Nephron progenitor cell (in vitro differentiated cells): ENCODE data around the gene TP63.
A peak's percentile ranks its signal among the peaks of the same experiment; 100 is the strongest.

Source experiments
- DNase-seq: peaks from one replicate; pipeline ENCODE4 v3.0.0; 2021
- H3K27ac Mint-ChIP-seq: 2 replicates; pipeline ENCODE4 v1.8.0; 2021; ENCODE audit warnings: mild to moderate bottlenecking, moderate library complexity, mixed read lengths
- H3K27me3 Mint-ChIP-seq: 2 replicates; pipeline ENCODE4 v1.8.0; 2021; ENCODE audit warnings: mild to moderate bottlenecking, low read depth, mixed read lengths; ENCODE audit not compliant: poor library complexity
- H3K36me3 Mint-ChIP-seq: 2 replicates; pipeline ENCODE4 v1.8.0; 2021; ENCODE audit warnings: low read depth, mixed read lengths
- H3K4me1 Mint-ChIP-seq: 2 replicates; pipeline ENCODE4 v1.8.0; 2021; ENCODE audit warnings: mixed read lengths
- H3K4me3 Mint-ChIP-seq: 2 replicates; pipeline ENCODE4 v1.8.0; 2021; ENCODE audit warnings: mild to moderate bottlenecking, moderate library complexity, mixed read lengths
- H3K9me3 Mint-ChIP-seq: 2 replicates; pipeline ENCODE4 v1.8.0; 2021; ENCODE audit warnings: mild to moderate bottlenecking, moderate library complexity, mixed read lengths
- CTCF ChIP-seq: fragments of 200-600 bp; sonication (generic); IDR thresholded peaks from 2 replicates; pipeline ENCODE4 v1.5.0; 2021; ENCODE audit warnings: antibody characterized with exemption

TP63 gene

GRCh38 chr3:189637750-189638149, 6.6 kb downstream of the TP63 start:
- no peaks in the 10 kb centered on the region for H3K9me3 Mint-ChIP-seq
- H3K4me3 Mint-ChIP-seq: no peak overlapping the region
- DNase-seq: no peak
- peaks cover 8% of the 10 kb centered on the region for H3K27me3 Mint-ChIP-seq
- H3K27ac Mint-ChIP-seq: no peak overlapping the region
- no peak for TF ChIP-seq CTCF
- H3K36me3 Mint-ChIP-seq: no peaks in the 10 kb centered on the region
- H3K4me1 Mint-ChIP-seq: peaks cover 9% of the 10 kb centered on the region

GRCh38 chr3:189638276-189639031, 7.3 kb downstream of the TP63 start:
- no peak overlapping the region for H3K27ac Mint-ChIP-seq
- H3K4me3 Mint-ChIP-seq: no peak overlapping the region
- H3K9me3 Mint-ChIP-seq: no peaks in the 10 kb centered on the region
- peaks cover 8% of the 10 kb centered on the region for H3K27me3 Mint-ChIP-seq
- H3K36me3 Mint-ChIP-seq: no peaks in the 10 kb centered on the region
- DNase-seq: no peak
- TF ChIP-seq CTCF: no peak
- H3K4me1 Mint-ChIP-seq: peaks cover 9% of the 10 kb centered on the region

- TF ChIP-seq CTCF: no peak
- Mint-ChIP-seq H3K9me3 (no peaks in the 10 kb centered on the region), H3K36me3 (no peaks in the 10 kb centered on the region), H3K4me3 (no peak overlapping the region), H3K27ac (no peak overlapping the region), H3K4me1 (no peaks in the 10 kb centered on the region), H3K27me3 (peaks cover 10% of the 10 kb centered on the region)
- no peak for DNase-seq
Measured at GRCh38 chr3:189641776-189642175, 10.6 kb downstream of the TP63 start.

- no peak overlapping the region for H3K4me3 Mint-ChIP-seq
- H3K27ac Mint-ChIP-seq: no peak overlapping the region
- no peak for DNase-seq
- peaks cover 10% of the 10 kb centered on the region for H3K27me3 Mint-ChIP-seq
- no peaks in the 10 kb centered on the region for H3K4me1 Mint-ChIP-seq
- no peaks in the 10 kb centered on the region for H3K9me3 Mint-ChIP-seq
- H3K36me3 Mint-ChIP-seq: no peaks in the 10 kb centered on the region
- TF ChIP-seq CTCF: no peak
Measured at GRCh38 chr3:189646853-189647542, 15.8 kb downstream of the TP63 start.

- Mint-ChIP-seq H3K4me3 (no peak overlapping the region), H3K27ac (no peak overlapping the region), H3K27me3 (peaks cover 5% of the 10 kb centered on the region), H3K36me3 (peaks cover 5% of the 10 kb centered on the region), H3K9me3 (peaks cover 23% of the 10 kb centered on the region), H3K4me1 (no peaks in the 10 kb centered on the region)
- peak; percentile 50 for TF ChIP-seq CTCF
- DNase-seq: peak; percentile 30
Measured at GRCh38 chr3:189652042-189652441, 20.9 kb downstream of the TP63 start.
